Endodermal cell (in vitro differentiated cells): ENCODE measurements around the gene PYCR2. TPM values are rescaled to one million over a fixed set of nuclear protein-coding genes. Genes with fewer than 3 reads are reported as not detected.
A peak's percentile ranks its signal among the peaks of the same experiment; 100 is the strongest.
"Not testable (repeated sequence)": the region's sequence is repeated elsewhere in the genome, so short reads cannot be mapped to it uniquely, and the experiment has no call there.

Experiments used
- DNase-seq: peaks from one replicate; pipeline ENCODE4 v3.0.0-alpha.2; 2017
- H3K27ac ChIP-seq: 2 replicates; pipeline ENCODE4 v1.5.1; 2013; ENCODE audit warnings: mild to moderate bottlenecking, low read depth, low read length, moderate library complexity
- H3K27me3 ChIP-seq: 2 replicates; pipeline ENCODE4 v1.6.1; 2013; ENCODE audit warnings: mild to moderate bottlenecking, low read length, moderate library complexity; ENCODE audit not compliant: insufficient read depth, control insufficient read depth, poor library complexity, severe bottlenecking
- H3K36me3 ChIP-seq: 2 replicates; pipeline ENCODE4 v1.7.0; 2013; ENCODE audit warnings: mild to moderate bottlenecking, low read length, moderate library complexity; ENCODE audit not compliant: control insufficient read depth, insufficient read depth
- H3K4me1 ChIP-seq: one replicate; pipeline ENCODE4 v1.7.0; 2013; ENCODE audit warnings: low read length; ENCODE audit not compliant: control insufficient read depth, insufficient read depth
- H3K4me3 ChIP-seq: 2 replicates; pipeline ENCODE4 v1.5.1; 2013; ENCODE audit warnings: mild to moderate bottlenecking, low read length, moderate library complexity
- H3K9ac ChIP-seq: 2 replicates; pipeline ENCODE4 v1.6.1; 2013; ENCODE audit warnings: mild to moderate bottlenecking, low read length, moderate library complexity; ENCODE audit not compliant: poor library complexity, severe bottlenecking; ENCODE audit errors: extremely low read depth
- H3K9me3 ChIP-seq: 2 replicates; pipeline ENCODE4 v1.6.1; 2013; ENCODE audit warnings: mild to moderate bottlenecking, low read length, moderate library complexity; ENCODE audit not compliant: control insufficient read depth
- H3K27ac Mint-ChIP-seq: 2 replicates; pipeline ENCODE4 v1.8.0; 2020; ENCODE audit warnings: mixed read lengths
- H3K27me3 Mint-ChIP-seq: 2 replicates; pipeline ENCODE4 v1.8.0; 2021; ENCODE audit warnings: mild to moderate bottlenecking, mixed read lengths; ENCODE audit not compliant: insufficient read depth
- H3K36me3 Mint-ChIP-seq: 2 replicates; pipeline ENCODE4 v1.8.0; 2020; ENCODE audit warnings: low read depth, mixed read lengths
- H3K4me1 Mint-ChIP-seq: 2 replicates; pipeline ENCODE4 v1.8.0; 2020; ENCODE audit warnings: mixed read lengths
- H3K4me3 Mint-ChIP-seq: 2 replicates; pipeline ENCODE4 v1.8.0; 2020; ENCODE audit warnings: mild to moderate bottlenecking, moderate library complexity, mixed read lengths
- H3K9me3 Mint-ChIP-seq: 2 replicates; pipeline ENCODE4 v1.8.0; 2020; ENCODE audit warnings: mild to moderate bottlenecking, mixed read lengths
- WGBS, 2 experiments: methylation state at CpG; one replicate each; pipeline versions ENCODE4 v1.1.5 to v1.1.7; 2013; ENCODE audit warnings: missing lambda C conversion rate in 2 of 2, mixed read lengths in 1 of 2; ENCODE audit not compliant: insufficient coverage in 1 of 2, insufficient read length in 1 of 2; 5-methylcytosine and 5-hydroxymethylcytosine counted together
- total RNA-seq, 2 donors: library from RNA; stranded (reverse); fragmentation: NEBNext Ultra II Directional in 1 of 2; extraction: Animal tissue kit (Norgen Biotek cat#: 25700) in 1 of 2; gene quantifications; 2 replicates in 1 of 2; 3 replicates in 1 of 2; pipeline ENCODE4 v1.2.1, GENCODE V29; 2021
- TF ChIP-seq, protein P1 (sequence below): fragments of 200-600 bp; sonication (generic); conservative IDR thresholded peaks from 2 replicates; pipeline ENCODE4 v1.5.0; 2021; ENCODE audit warnings: antibody characterized with exemption, mild to moderate bottlenecking

Gene PYCR2
- total RNA-seq, 2 donors from 2014 or later = 94.5 to 101 TPM

DNA sequence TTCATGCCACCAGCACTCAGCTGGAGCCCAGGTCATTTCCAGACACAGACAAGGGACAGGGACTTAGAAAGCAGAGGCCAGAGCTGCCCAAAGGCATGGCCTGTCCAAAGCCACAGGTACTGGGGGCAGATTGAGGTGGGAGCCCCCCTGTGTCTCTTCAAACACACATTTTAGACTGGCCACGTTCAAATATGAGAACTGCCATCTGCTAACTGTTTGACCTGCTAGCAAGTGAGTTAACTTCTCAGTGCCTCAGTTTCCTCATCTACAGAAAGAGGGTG, 17.8 kb upstream of the PYCR2 start:
- peak overlapping the region; percentile 3 for H3K27ac ChIP-seq
- Mint-ChIP-seq H3K4me3 (peak overlapping the region; percentile 69), H3K4me1 (peaks cover 48% of the 10 kb centered on the region), H3K27ac (peak overlapping the region; percentile 92), H3K9me3 (no peaks in the 10 kb centered on the region), H3K27me3 (no peaks in the 10 kb centered on the region), H3K36me3 (peaks cover 12% of the 10 kb centered on the region)
- no peaks in the 10 kb centered on the region for H3K27me3 ChIP-seq
- no peaks in the 10 kb centered on the region for H3K9me3 ChIP-seq
- no peak for DNase-seq
- H3K4me1 ChIP-seq = peaks cover 34% of the 10 kb centered on the region
- peaks cover 39% of the 10 kb centered on the region for H3K36me3 ChIP-seq
- TF ChIP-seq, protein P1, sequence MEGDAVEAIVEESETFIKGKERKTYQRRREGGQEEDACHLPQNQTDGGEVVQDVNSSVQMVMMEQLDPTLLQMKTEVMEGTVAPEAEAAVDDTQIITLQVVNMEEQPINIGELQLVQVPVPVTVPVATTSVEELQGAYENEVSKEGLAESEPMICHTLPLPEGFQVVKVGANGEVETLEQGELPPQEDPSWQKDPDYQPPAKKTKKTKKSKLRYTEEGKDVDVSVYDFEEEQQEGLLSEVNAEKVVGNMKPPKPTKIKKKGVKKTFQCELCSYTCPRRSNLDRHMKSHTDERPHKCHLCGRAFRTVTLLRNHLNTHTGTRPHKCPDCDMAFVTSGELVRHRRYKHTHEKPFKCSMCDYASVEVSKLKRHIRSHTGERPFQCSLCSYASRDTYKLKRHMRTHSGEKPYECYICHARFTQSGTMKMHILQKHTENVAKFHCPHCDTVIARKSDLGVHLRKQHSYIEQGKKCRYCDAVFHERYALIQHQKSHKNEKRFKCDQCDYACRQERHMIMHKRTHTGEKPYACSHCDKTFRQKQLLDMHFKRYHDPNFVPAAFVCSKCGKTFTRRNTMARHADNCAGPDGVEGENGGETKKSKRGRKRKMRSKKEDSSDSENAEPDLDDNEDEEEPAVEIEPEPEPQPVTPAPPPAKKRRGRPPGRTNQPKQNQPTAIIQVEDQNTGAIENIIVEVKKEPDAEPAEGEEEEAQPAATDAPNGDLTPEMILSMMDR = no peak
- H3K4me3 ChIP-seq = peak overlapping the region; percentile 88
- peak overlapping the region; percentile 96 for H3K9ac ChIP-seq
- 83 to 85% methylated on average over 1 of the region's 1 CpG for WGBS, 2 experiments

DNA sequence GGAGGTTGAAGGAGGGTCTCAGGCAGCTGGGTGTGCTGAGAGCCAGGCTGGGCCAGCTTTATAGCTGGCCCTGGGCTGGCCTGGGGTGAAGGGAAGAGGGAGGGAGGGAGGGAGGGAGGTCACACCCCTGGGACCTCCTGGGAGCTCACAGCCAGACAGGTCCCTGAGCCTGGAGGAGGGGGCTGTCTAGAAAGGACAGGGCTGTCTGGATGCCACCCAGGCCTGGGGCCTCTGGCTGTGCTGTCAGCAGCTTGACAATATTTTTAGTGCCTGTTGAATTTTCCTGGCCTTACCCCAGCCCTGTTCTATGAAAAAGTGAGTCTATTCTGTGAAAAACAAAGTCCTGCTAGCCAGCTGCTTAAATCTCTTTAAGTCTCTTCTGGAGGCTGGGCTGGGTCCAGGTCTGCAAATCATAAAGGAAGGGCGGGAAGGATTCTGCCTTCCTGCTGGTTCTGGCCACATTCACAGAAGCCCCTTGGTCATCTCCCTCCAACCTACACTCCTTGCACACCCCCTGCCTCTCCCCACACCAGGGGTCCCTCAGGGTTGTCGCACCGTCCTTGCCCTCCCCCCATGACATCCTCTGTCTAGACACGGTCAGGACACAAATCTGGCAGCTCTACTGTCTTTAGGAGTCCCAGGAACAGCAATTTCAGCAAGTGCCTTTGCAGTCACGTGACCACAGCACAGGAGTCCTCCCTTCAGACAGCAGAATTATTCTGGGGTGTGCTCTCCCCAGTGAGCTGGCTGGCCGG, 17.3 kb upstream of the PYCR2 start, which contains the start of gene LEFTY2:
LEFTY2 (minus strand) TSS at position 34 of the 755 bp plus-strand sequence. CDS start 80 bp downstream, outside the sequence.
- peak within 1 kb of the TSS; percentile 3 for H3K27ac ChIP-seq
- TF ChIP-seq, protein P1 = no peak
- no peaks in the 10 kb centered on the region for H3K27me3 ChIP-seq
- H3K36me3 Mint-ChIP-seq = peaks cover 12% of the 10 kb centered on the region
- no peaks in the 10 kb centered on the region for H3K9me3 ChIP-seq
- peak within 1 kb of the TSS; percentile 96 for H3K9ac ChIP-seq
- peak; percentile 68 for DNase-seq
- no peaks in the 10 kb centered on the region for H3K27me3 Mint-ChIP-seq
- peaks cover 29% of the 10 kb centered on the region for H3K4me1 ChIP-seq
- peaks cover 45% of the 10 kb centered on the region for H3K4me1 Mint-ChIP-seq
- peak within 1 kb of the TSS; percentile 92 for H3K27ac Mint-ChIP-seq
- WGBS, 2 experiments = 55 to 74% methylated on average over 6 of the region's 6 CpGs
- H3K4me3 Mint-ChIP-seq = peak within 1 kb of the TSS; percentile 69
- H3K4me3 ChIP-seq = peak within 1 kb of the TSS; percentile 88
- H3K9me3 Mint-ChIP-seq = no peaks in the 10 kb centered on the region
- peaks cover 39% of the 10 kb centered on the region for H3K36me3 ChIP-seq

DNA sequence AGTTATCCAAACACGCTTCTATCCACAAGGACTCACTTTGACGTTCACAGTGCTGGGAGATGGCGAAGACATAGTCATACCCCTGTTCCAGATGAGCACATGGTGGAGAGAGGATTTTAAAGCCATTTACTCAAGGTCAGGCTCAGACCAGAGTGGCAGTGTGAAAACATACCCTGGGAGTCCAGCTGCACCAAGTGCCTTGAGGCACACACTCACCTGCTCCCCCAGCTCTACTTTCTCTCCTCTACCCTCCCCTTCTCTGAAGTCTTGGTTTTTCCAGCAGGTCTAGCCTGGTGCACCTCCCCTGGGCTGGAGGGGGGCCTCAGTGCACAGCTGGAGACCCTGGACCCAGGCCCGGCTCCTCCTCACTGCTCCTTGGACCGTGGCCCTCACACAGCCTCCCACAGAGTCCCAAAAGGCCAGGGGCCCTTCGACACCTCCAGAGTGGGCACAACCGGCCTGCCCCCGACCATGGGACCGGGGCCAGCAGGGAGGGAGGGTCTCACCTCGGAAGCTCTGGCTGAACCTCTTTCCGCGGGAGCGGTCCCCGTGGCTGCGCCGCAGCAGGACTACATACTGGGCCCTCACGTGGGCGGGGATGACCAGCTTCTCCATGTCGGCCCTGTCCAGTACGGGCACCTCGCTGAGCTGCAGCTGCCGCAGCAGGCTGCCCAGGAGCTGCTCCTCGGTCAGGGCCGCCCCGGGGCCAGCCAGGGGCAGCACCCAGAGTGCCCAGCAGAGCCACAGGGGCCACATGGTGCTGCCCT, 16.5 kb upstream of the PYCR2 start:
- Mint-ChIP-seq H3K4me1 (peaks cover 37% of the 10 kb centered on the region), H3K9me3 (no peaks in the 10 kb centered on the region), H3K4me3 (peak overlapping the region; percentile 69), H3K27ac (peak overlapping the region; percentile 87), H3K36me3 (peaks cover 12% of the 10 kb centered on the region), H3K27me3 (no peaks in the 10 kb centered on the region)
- no peaks in the 10 kb centered on the region for H3K27me3 ChIP-seq
- peaks cover 39% of the 10 kb centered on the region for H3K36me3 ChIP-seq
- H3K9ac ChIP-seq = peak overlapping the region; percentile 96
- DNase-seq = peak; percentile 69
- H3K4me3 ChIP-seq = peak overlapping the region; percentile 88
- TF ChIP-seq, protein P1 = no peak
- H3K4me1 ChIP-seq = peaks cover 23% of the 10 kb centered on the region
- H3K27ac ChIP-seq = peak overlapping the region; percentile 3
- H3K9me3 ChIP-seq = no peaks in the 10 kb centered on the region
- 81 to 92% methylated on average over 17 to 25 of the region's 25 CpGs for WGBS, 2 experiments

DNA sequence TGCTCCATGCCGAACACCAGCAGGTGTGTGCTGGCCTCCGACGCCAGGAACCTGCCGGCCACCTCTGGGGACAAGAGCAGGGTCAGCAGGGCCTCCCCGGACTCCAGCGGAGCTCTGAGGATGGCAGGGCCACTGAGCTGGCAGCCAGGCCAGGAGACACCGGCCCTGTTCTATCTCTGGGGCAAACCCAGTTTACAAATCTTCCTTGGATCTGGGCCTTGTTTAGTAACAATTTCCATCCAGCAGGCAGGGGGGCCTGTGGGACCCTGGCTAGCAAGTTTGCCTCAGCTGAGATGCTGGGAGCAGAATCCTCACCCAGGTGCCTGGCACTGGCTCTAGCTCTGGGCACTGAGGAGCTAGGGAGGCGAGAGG, 15.9 kb upstream of the PYCR2 start:
- H3K36me3 Mint-ChIP-seq = peaks cover 12% of the 10 kb centered on the region
- not testable (repeated sequence) for H3K9me3 Mint-ChIP-seq, H3K27me3 Mint-ChIP-seq, DNase-seq, H3K27me3 ChIP-seq, H3K27ac ChIP-seq, H3K9me3 ChIP-seq
- Histone ChIP-seq H3K4me3 (peak overlapping the region; percentile 88), H3K9ac (peak overlapping the region; percentile 96), H3K36me3 (peaks cover 39% of the 10 kb centered on the region), H3K4me1 (peaks cover 18% of the 10 kb centered on the region)
- H3K4me1 Mint-ChIP-seq = peaks cover 30% of the 10 kb centered on the region
- peak overlapping the region; percentile 87 for H3K27ac Mint-ChIP-seq
- peak overlapping the region; percentile 69 for H3K4me3 Mint-ChIP-seq
- WGBS, 2 experiments = 56 to 93% methylated on average over 3 to 8 of the region's 8 CpGs
